ENCODE measurements around the gene TBC1D14. TPM values are rescaled to one million over a fixed set of nuclear protein-coding genes. Genes with fewer than 3 reads are reported as not detected.

Gene TBC1D14
- total RNA-seq, 4 donors from 2014 or later, result 39.0 to 48.4 (median 43.7) TPM

DNA sequence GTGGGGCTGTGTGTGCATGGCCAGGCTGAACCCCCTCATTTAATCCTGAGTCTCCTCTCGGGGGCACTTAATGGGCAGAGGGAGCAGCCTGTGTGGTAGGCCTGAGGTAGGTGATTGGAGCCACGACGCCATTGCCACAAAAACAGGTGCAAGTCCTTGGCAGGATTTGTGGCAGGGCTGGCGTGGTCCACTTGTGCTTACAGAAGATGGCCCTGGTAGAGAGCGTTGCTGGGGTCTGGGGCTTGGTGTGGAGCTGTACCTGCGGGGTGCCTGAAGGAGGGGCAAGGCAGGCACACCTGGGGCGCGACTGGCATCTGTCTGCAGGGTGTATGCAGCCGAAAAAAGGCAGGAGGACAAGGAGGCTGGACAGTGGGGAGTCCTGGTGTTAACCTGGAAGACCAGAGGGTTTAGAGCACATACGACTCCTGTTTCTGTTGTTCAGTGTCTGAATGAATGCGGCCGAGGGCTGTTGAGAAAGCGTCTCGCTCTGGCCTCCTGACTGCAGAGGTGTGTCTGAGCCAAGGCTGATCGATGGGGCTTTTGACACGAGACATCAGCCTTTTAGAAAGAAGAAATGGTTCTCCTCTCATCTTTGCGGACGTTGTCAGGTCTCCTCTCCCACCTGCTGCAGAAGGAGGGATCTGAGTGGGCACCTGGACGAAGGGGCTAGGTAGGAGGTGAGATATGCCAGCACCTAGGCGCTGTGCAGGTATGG, 52.0 kb downstream of the TBC1D14 start:
- TF ChIP-seq, protein P1, sequence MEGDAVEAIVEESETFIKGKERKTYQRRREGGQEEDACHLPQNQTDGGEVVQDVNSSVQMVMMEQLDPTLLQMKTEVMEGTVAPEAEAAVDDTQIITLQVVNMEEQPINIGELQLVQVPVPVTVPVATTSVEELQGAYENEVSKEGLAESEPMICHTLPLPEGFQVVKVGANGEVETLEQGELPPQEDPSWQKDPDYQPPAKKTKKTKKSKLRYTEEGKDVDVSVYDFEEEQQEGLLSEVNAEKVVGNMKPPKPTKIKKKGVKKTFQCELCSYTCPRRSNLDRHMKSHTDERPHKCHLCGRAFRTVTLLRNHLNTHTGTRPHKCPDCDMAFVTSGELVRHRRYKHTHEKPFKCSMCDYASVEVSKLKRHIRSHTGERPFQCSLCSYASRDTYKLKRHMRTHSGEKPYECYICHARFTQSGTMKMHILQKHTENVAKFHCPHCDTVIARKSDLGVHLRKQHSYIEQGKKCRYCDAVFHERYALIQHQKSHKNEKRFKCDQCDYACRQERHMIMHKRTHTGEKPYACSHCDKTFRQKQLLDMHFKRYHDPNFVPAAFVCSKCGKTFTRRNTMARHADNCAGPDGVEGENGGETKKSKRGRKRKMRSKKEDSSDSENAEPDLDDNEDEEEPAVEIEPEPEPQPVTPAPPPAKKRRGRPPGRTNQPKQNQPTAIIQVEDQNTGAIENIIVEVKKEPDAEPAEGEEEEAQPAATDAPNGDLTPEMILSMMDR (IDR thresholded peaks at IDR 0.05; ENCODE audit: low read depth), result no peak

DNA sequence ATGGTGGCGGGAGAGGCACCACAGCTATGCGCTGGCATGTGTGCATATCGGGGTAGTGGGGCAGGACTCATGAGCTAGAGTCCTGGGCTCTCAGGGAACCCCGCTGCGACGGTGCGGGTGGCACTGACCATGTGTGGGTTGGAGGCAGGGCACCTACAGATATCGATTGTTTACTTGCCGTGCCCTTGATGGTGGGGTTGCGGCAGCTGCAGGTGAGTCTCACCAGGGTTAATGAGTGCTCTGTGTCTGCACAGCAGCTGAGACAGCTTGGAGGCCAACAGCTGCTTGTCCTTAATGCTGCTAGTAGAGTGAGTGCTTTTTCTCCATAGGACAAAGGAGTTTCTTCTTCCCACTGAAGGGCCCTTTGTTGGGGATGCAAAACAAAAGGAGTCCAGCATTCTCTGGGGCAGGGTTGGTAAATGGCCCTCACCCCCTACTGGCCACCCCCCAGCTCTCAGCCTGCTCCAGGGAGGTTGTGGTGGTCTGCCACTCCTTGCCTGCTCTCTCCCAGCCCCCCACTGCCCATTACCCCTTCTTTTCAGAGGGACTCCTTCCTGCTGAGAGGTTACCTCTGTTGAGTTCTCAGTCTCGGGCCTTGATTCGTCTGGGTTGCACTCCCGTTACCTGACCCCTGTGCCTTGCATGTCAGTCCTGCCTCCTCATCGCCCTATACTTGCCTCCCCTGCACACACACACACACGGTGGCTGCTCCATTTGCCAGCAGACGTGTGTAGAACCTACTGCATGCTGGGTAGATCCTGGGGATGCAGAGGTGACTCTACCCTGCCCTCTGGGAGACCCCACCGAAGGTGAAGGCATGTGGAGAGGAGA, 52.8 kb downstream of the TBC1D14 start:
- TF ChIP-seq, protein P1 (IDR thresholded peaks at IDR 0.05; ENCODE audit: low read depth), result no peak

DNA sequence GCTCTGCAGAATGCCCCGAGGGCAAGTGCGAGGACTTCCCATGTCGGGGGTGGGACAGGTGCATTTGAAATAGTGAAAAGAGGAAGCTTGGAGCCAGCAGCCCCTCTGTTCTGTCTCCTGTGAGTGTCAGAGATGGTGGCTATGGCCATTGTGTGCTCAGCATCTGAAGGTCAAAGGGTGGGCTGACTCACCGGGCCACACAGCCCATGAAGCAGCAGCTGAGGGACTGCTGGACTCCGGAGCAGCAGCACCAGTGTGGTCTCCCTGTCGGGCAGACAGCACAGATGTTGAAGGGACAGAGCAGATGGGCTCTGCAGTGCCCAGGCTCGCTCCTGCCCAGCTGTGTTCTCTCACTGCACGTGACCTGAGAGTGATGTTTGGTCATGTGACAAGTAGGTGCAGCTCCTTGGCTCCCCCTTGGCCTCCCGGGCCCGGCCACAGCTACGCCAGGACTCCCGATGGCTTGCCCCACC, 53.5 kb downstream of the TBC1D14 start:
- TF ChIP-seq, protein P1 (IDR thresholded peaks at IDR 0.05; ENCODE audit: low read depth), result no peak

DNA sequence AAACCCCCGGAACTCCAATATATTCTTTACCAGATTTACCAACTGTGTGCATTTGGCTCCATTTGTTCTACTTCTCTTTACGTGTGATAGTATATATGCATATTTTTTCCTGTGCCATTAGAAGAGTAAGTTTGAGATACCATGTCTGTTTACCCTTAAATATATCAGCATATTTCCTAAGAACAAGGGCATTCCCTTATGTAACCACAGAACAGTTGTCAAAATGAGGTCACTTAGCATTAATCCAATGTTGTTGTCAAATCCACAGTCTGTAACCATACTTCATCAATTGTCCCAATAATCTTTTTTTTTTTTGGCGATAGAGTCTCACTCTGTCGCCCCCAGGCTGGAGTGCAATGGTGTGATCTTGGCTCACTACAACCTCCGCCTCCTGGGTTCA, 55.2 kb downstream of the TBC1D14 start:
- TF ChIP-seq, protein P1 (IDR thresholded peaks at IDR 0.05; ENCODE audit: low read depth), result no peak

DNA sequence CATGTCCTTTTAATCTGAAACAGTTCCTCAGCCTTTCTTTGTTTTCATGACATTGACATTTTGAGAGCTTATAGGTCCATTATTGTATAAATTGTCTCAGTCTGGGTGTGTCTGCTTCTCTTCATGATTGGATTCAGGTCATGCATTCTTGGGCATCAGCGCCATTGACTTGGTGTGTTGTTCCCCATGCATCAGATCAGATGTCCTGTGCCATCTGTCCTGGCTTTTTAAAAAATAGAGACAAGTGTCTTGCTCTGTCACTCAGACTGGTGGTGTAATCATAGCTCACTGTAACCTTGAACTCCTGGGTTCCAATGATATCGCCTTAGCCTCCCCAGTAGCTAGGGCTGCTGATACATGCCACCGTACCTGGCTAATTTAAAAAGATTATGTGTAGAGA, 55.7 kb downstream of the TBC1D14 start:
- TF ChIP-seq, protein P1 (IDR thresholded peaks at IDR 0.05; ENCODE audit: low read depth), result no peak

DNA sequence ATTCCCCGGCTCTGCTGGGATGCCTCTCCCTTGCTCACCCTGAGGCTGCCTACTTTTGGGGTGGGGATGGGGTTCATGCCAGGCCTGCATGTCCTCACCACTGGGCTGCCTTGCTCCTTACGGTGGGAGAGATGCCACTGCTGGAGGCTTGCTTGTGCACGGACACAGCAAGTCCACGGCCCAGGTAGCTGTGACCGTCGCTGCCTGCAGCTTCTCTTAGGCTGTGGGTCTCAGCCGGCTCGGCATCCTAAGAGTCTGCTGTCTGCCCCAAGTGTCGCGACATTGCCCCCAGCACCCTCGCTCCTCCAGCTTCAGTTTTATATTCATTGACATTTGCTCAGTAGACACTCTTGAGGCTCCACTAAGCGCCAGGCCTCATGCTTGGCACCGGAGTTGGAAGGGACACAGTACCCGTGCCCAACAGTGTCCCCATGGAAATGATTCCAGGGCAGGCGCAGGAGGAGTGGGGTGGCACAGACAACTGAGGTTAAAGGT, 58.3 kb downstream of the TBC1D14 start:
- TF ChIP-seq, protein P1 (IDR thresholded peaks at IDR 0.05; ENCODE audit: low read depth), result no peak

DNA sequence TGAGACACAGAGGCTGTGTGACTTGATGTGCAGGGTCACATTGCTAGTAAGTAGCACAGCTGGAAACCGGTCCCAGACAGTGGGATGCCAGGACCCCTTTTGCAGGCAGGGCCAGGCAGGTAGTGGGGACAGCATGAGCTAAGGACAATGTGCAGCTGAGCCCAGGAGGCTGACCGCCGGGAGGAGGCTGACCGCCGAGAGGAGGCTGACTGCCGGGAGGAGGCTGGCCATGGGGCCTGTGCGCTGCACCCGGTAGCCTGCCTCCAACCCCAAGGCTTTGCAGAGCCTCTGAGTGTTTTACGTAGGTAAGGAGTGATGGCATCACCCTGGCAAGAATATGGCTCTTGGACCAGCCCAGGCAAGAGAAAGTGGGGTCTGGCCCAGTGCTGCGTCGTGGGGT, 58.9 kb downstream of the TBC1D14 start:
- TF ChIP-seq, protein P1 (IDR thresholded peaks at IDR 0.05; ENCODE audit: low read depth), result no peak

All from subcutaneous adipose tissue (tissue), 4 donors.